ENCODE data around the gene APBB1.

- TF ChIP-seq ZNF274 (IDR thresholded peaks at IDR 0.05; ENCODE audit: low read depth, low read length): no peak
- TF ChIP-seq YY1 (IDR thresholded peaks at IDR 0.05; ENCODE audit: insufficient read depth, insufficient read length): no peak
- no peak for TF ChIP-seq SUZ12 (IDR thresholded peaks at IDR 0.05; ENCODE audit: extremely low read depth, insufficient read depth, insufficient read length)
Measured at GRCh38 chr11:6452219-6452618, 33.3 kb upstream of the APBB1 start.
